ENCODE data around the gene RPS15. TPM values are rescaled to one million over a fixed set of nuclear protein-coding genes. Genes with fewer than 3 reads are reported as not detected.

Gene RPS15
- total and polyA plus RNA-seq, 2 of the 13 experiments (the other 11 are each of a cell fraction or from before 2014, with no cell fraction given) = 695 to 1,411 TPM

GRCh38 chr19:1438035-1438932, at the start of gene RPS15 (continued):
- peak; percentile 64 for TF ChIP-seq ZNF12 (CRISPR knock-in tag; IDR thresholded peaks at IDR 0.05)
- TF ChIP-seq, protein P1, sequence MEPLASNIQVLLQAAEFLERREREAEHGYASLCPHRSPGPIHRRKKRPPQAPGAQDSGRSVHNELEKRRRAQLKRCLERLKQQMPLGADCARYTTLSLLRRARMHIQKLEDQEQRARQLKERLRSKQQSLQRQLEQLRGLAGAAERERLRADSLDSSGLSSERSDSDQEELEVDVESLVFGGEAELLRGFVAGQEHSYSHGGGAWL (CRISPR knock-in tag; IDR thresholded peaks at IDR 0.05) = peak; percentile 98
- no peak for TF ChIP-seq CERS6 (CRISPR knock-in tag; IDR thresholded peaks at IDR 0.05)
- TF ChIP-seq AGO1 (IDR thresholded peaks at IDR 0.05; ENCODE audit: low read depth, low read length, poor library complexity, severe bottlenecking) = peak; percentile 76
- 0 out of 2 replicates have a peak, but pooled peaks have one; percentile 49 for TF ChIP-seq FOXM1 (CRISPR knock-in tag; IDR thresholded peaks at IDR 0.05)
- no peak for TF ChIP-seq ZNF354B (CRISPR knock-in tag; IDR thresholded peaks at IDR 0.05)
- TF ChIP-seq RARA (CRISPR knock-in tag; IDR thresholded peaks at IDR 0.05) = peak; percentile 58; the same call in 1 of the 2 replicates
- TF ChIP-seq GATA4 (IDR thresholded peaks at IDR 0.05; ENCODE audit: borderline replicate concordance, low read depth) = no peak
- peak; percentile 96 for TF ChIP-seq ZNF501 (CRISPR knock-in tag; IDR thresholded peaks at IDR 0.05)
- no peak for TF ChIP-seq RFX1 (IDR thresholded peaks at IDR 0.05)
- TF ChIP-seq NFIB (CRISPR knock-in tag; IDR thresholded peaks at IDR 0.05; ENCODE audit: borderline replicate concordance) = no peak
- TF ChIP-seq, protein P2, sequence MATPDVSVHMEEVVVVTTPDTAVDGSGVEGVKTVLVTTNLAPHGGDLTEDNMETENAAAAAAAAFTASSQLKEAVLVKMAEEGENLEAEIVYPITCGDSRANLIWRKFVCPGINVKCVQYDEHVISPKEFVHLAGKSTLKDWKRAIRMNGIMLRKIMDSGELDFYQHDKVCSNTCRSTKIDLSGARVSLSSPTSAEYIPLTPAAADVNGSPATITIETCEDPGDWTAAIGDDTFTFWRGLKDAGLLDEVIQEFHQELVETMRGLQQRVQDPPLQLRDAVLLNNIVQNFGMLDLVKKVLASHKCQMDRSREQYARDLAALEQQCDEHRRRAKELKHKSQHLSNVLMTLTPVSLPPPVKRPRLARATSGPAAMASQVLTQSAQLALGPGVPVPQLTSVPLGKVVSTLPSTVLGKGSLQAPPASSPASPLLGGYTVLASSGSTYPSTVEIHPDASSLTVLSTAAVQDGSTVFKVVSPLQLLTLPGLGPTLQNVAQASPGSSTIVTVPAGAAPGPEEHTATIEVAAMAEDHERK (CRISPR knock-in tag; IDR thresholded peaks at IDR 0.05; ENCODE audit: low read depth) = peak; percentile 92
- peak; percentile 96 for TF ChIP-seq GATAD1 (CRISPR knock-in tag; IDR thresholded peaks at IDR 0.05)
- TF ChIP-seq, protein P3, sequence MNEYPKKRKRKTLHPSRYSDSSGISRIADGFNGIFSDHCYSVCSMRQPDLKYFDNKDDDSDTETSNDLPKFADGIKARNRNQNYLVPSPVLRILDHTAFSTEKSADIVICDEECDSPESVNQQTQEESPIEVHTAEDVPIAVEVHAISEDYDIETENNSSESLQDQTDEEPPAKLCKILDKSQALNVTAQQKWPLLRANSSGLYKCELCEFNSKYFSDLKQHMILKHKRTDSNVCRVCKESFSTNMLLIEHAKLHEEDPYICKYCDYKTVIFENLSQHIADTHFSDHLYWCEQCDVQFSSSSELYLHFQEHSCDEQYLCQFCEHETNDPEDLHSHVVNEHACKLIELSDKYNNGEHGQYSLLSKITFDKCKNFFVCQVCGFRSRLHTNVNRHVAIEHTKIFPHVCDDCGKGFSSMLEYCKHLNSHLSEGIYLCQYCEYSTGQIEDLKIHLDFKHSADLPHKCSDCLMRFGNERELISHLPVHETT (CRISPR knock-in tag; conservative IDR thresholded peaks at IDR 0.05) = peak; percentile 95
- TF ChIP-seq GLMP (CRISPR knock-in tag; IDR thresholded peaks at IDR 0.05; ENCODE audit: borderline replicate concordance) = no peak
- TF ChIP-seq, protein P4, sequence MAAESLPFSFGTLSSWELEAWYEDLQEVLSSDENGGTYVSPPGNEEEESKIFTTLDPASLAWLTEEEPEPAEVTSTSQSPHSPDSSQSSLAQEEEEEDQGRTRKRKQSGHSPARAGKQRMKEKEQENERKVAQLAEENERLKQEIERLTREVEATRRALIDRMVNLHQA (CRISPR knock-in tag; IDR thresholded peaks at IDR 0.05) = no peak; the same call in 1 of the 2 replicates
- peak; percentile 97 for TF ChIP-seq NR1H2 (CRISPR knock-in tag; IDR thresholded peaks at IDR 0.05; ENCODE audit: borderline replicate concordance, low read depth)
- peak; percentile 51; the same call in 1 of the 2 replicates for TF ChIP-seq ZNF292 (CRISPR knock-in tag; IDR thresholded peaks at IDR 0.05; ENCODE audit: borderline replicate concordance, low read depth)
- TF ChIP-seq ZNF335 (CRISPR knock-in tag; IDR thresholded peaks at IDR 0.05) = peak; percentile 93
- TF ChIP-seq BCL3 (CRISPR knock-in tag; IDR thresholded peaks at IDR 0.05) = peak; percentile 78
- peak; percentile 84 for TF ChIP-seq NR0B2 (CRISPR knock-in tag; IDR thresholded peaks at IDR 0.05)
